ENCODE data around the gene CDH7.

The CDH7 gene

DNA sequence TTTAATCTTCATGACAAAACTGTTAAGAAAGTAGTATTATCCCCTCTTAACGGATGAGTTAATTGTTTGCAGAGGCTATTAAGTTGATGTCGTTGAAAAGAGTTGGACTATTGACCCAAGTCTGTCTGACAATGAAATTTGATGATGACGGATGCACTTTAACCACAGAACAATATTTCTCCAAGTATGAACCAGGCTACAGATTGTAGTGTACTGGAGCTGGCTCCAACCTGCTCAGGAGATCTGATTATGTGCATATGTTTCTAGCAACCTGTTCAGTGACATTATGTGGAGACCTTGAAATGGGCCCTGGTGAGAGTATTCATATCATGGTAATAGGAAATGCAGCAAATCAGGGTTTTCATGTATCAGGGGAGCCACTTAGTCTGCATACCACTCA, 174.1 kb downstream of the CDH7 start:
- FAIRE-seq, result no peak

DNA sequence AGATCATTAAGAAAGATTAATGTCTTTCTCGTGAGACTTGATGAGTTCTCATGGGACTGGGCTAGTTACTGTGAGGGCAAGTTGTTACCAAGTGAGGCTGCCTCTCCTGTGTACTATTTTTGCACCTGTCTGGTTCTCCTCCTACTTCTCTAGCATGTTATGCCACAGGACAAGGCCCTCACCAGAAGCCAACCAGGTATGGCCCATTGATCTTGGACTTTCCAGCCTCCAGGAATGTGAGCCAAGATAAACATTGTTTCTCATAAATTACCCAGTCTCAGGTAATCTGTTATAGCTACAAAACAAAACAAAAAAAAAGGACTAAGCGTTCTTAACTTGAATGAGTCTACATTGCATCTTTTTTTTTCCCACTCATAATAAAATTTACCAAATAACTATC, 184.1 kb downstream of the CDH7 start:
- no peak for FAIRE-seq

DNA sequence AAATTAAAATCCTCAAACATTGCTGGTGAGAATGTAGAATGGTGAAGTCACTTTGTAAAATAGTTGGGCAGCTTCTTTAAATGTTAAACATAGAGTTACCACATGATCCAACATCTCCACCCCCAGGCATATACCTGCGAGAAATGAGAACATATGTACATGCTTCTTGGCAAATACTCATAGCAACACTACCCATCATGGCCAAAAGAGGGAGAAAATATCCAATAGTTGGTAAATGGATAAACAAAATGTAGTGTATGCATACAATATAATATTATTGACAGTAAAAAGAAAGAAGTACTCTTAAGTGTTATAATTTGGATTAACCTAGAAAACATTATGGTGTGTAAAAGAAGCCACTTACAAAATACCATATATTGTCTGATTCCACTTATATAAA, 185.9 kb downstream of the CDH7 start:
- FAIRE-seq, result no peak

DNA sequence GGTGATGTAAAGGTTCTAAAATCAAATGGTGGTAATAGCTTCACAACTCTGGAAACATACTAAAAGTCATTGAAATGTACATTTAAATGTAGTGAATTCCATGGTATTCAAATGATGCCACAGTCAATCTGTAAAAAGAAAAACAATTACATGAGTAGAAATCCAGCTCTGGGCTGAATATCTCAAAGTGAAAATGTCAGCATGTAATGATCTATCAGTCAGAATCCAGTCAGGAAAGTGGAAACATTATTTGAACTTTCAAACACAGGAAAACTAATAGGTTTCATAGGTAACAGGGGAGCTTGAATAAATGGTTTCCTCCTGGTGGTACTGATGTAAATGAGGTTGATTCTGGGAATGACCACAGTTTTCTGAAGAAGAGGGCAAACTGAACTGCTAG, 186.4 kb downstream of the CDH7 start:
- FAIRE-seq, result no peak

DNA sequence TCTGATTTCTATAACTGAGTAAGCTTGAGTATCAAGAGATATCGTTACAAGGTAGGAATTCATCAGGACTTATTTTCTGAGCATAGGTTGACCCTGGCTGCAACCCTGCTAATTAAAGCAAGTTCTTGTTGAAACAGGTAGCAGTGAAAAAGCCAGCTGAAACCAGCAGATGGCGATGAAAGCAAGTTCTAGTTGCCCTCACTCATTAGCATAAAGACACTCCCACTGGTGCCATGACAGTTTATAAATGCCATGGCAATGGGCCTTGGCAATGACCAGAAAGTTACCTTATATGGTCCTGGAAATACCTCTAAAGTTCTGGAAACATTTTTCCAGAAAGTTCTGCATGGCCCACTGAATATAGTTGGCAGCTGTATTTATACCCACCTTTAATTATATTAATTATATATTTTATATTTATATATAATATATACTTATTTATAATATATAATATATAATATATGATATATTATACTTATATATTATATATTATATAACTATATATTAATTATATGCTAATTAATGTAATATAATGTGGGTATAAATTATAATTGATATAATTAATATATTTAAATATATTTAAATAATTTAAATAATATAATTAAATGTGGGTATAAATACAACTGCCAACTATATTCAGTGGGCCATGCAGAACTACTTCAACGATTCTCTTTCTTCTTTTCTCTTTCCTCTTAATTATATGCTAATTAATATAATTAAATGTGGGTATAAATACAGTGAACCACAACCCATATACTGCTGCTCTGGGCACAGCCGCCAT, 188.0 kb downstream of the CDH7 start:
- FAIRE-seq, result peak; percentile 94
